OCI-LY7 (cell line): Measurements from ENCODE around the gene VPS26C.

ENCODE experiments used
- EZH2phosphoT487 ChIP-seq: fragments of 200-600 bp; sonication (generic); IDR thresholded peaks from 2 replicates; pipeline ENCODE4 v1.6.1; 2018; ENCODE audit warnings: low read depth, borderline replicate concordance, mild to moderate bottlenecking, mixed run types, antibody characterized with exemption, low read length, moderate library complexity, mixed read lengths
- TF ChIP-seq, protein P1 (sequence below): fragments of 200-600 bp; sonication (generic); conservative IDR thresholded peaks from 2 replicates; pipeline ENCODE4 v1.5.1; 2014; ENCODE audit warnings: mild to moderate bottlenecking, antibody characterized with exemption, low read length, moderate library complexity, mixed read lengths

DNA sequence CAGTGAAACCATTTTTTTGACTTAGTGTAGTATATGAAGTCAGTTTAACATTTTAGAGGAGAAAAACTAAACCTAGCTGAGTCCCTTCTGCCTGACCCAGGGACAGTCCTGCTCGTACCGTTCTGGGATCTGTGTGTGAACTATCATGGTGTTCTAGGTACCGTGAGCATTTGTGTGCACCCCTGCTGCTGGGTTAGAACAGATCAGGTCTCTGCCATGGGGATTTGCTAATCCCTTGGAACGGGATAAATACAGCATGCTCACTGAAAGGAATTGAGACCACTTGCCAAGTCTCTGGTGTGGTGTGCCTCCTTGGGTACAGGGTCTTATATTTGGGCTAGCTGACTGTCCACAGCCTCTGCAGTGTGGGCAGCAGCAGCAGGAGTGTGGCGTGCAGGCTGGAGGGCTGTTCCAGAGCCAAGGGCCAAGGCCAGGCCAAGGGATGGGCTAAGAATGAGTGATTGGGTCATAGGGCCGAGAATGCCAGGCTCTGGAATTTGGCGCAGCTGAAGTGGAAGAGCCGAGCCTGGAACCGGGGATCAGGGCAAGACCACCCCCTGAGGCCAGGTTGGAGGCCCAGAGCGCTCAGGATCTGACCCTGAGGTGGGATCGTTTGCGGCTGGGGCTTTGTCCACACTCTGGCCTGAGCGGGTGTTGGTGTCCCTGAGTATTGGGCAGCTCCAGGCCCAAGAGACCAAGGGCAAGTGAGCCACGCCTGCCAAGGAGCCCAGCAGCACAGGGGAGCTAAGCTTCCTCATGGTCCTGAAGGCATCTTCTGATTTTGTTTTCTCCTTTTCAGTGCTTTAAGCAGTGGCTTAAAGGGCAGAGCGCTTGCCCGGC, 66.3 kb downstream of the VPS26C start:
- TF ChIP-seq, protein P1, sequence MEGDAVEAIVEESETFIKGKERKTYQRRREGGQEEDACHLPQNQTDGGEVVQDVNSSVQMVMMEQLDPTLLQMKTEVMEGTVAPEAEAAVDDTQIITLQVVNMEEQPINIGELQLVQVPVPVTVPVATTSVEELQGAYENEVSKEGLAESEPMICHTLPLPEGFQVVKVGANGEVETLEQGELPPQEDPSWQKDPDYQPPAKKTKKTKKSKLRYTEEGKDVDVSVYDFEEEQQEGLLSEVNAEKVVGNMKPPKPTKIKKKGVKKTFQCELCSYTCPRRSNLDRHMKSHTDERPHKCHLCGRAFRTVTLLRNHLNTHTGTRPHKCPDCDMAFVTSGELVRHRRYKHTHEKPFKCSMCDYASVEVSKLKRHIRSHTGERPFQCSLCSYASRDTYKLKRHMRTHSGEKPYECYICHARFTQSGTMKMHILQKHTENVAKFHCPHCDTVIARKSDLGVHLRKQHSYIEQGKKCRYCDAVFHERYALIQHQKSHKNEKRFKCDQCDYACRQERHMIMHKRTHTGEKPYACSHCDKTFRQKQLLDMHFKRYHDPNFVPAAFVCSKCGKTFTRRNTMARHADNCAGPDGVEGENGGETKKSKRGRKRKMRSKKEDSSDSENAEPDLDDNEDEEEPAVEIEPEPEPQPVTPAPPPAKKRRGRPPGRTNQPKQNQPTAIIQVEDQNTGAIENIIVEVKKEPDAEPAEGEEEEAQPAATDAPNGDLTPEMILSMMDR: no peak
- TF ChIP-seq EZH2phosphoT487: no peak
